C4-2B (cell line): ENCODE measurements around the gene LCK.

Experiments
- CTCF ChIP-seq: fragments of 450-650 bp; conservative IDR thresholded peaks from 2 replicates; pipeline ENCODE4 v1.5.1; 2017; ENCODE audit warnings: mild to moderate bottlenecking
- ZFX ChIP-seq: fragments of 450-650 bp; IDR thresholded peaks from 2 replicates; pipeline ENCODE4 v1.6.1; 2017

DNA sequence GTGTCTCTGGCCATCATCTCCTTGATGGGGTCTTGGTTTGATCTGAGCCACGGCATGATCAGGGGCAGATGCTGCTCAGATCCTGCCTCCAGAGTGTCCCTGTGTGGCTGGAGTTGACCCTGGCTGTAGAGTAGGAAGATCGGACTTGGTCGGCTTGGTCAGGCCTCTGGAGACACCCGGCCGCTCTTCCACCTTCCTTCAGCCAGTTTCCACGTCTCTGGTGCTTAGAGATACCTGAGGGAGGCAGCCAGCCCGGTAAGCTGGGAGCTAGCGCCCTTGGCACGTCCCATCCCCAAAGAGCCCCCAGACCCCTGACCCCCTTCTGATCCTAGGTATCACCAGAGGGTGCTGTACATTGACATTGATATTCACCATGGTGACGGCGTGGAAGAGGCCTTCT, 76.1 kb downstream of the LCK start:
- TF ChIP-seq CTCF = no peak
- no peak for TF ChIP-seq ZFX
